OCI-M1 (cell line): Measurements from ENCODE around the gene NUAK2.

Source experiments
- DNase-seq: peaks from one replicate; lab custom pipeline; 2025; lab: John Stamatoyannopoulos, UW

NUAK2 gene

DNA sequence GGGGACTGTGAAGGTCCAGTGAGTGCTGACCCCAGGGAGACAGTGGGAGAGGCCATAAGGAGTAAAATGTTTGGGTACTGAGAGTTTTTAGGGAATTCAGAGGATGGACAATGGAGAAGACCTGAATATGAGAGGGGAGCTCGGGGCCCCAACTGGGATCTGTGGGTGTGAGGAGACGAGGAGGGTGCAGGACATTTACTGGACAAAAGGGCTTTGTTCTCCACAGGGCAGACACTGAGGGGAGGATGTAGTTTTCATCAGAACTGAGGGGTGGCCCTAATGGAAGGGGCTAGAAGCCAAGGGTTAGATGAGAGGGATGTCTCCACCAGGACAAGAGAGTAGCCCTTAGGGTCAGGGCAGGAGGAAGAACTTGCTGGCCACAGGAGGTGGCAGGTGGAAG lies 63.8 kb downstream of the NUAK2 start:
- DNase-seq = no peak

DNA sequence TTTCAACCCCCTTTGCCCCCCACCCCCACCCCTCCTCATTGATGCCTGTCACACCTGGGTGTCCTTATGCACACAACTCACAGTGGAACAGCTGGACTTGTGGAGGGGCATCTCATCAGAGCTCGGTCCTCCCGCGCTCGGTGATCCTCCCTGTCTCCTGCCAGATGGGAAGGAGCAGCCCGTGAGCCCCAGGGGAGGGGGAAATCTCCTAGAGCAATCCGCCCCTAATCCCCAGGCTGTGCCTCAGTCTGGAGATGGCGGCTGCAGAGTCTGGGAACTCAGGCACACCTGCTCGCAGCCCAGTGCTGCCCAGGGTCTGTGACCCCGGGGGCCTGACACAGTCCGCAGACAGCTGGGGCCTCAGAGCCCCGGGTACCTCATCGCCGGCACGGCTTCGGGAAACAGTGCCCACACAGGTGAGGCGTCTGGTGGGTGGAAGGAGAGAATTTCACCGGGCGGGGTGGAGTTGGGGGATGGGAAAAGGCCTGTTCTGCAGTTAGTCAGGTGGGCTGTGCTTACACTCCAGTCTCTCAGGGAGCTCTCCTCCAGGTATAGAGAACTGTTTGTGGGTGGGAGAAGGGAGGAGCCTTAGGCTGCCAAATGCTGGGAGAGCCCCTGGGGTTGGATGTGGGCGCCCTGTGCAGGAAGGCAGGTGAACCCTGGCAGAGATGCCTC lies 64.5 kb downstream of the NUAK2 start:
- no peak for DNase-seq

DNA sequence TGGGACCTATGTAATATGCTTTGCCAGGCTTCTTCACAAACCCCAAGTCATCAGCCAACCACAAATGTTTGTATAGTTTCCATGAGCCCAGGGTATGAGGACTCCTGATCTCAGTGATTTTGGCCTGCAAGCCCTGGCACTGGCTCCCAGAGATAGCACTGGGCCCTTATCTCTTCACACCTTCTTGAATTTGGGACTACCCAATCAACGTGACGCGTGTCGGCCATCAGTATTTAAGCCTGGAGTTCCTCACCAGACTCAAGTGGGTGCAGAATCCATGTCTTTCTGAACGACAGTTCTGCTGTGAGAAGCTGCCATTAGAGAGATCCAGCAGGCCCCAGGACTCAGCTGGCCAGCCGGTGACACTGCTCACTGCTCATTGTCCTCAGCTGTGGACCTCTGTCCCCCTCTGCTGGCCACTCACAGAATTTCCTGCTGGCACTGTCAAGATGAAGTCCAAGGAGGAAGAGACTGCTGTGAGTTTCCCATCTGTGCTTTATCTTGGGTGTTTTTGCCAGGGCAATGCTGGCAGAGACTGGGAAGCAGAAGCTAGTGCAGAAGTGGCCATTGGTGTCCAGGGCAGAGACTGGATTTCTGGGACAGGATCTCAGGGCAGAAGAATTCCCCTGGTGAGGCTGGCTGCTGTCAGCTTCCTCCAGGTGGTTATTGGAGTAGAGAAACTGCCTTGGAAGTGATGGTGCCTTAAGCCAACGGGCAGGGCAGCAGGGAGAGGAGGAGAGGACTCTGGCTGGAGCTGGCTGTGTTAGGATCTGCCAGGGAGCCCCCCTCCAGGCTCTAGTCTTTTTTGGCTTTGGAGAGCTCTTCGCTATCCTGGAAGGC lies 65.4 kb downstream of the NUAK2 start:
- DNase-seq = peak; percentile 99
